SK-N-SH (cell line): ENCODE data around the gene CLINT1. TPM values are rescaled to one million over a fixed set of nuclear protein-coding genes. Genes with fewer than 3 reads are reported as not detected.

Experiments used
- CTCF ChIA-PET: fragments of 300-600, 350-600 bp; formaldehyde crosslinking; extraction: SDS; loops from one replicate; lab custom pipeline; 2021; lab: Yijun Ruan, JAX
- POLR2A ChIA-PET: fragments of 350-600 bp; sonication (Branson Sonifier 250); formaldehyde crosslinking; extraction: SDS; loops from one replicate; lab custom pipeline; 2020; ENCODE audit warnings: antibody characterized with exemption, inconsistent platforms; lab: Yijun Ruan, JAX
- DNase-seq: peaks from one replicate; pipeline ENCODE4 v3.0.0; 2012
- H2AFZ ChIP-seq: fragments of 200-600 bp; sonication (generic); 2 replicates; pipeline ENCODE4 v1.8.1; 2016; ENCODE audit warnings: antibody characterized with exemption, mild to moderate bottlenecking, low read depth
- H3F3A ChIP-seq: fragments of 200-600 bp; sonication (generic); replicated peaks from 2 replicates; pipeline ENCODE3; 2016; ENCODE audit warnings: antibody characterized with exemption, mild to moderate bottlenecking; ENCODE audit not compliant: insufficient read depth
- H3K27ac ChIP-seq, 2 experiments: fragments of 200-500 bp in 1 of 2; fragments of 200-600 bp in 1 of 2; sonication (Bioruptor generic) in 1 of 2; sonication (generic), shearing (Covaris generic) in 1 of 2; 2 replicates each; pipeline versions ENCODE4 v1.5.1 to v1.6.1; 2014 to 2016; ENCODE audit warnings: low read depth in 2 of 2, inconsistent platforms in 1 of 2, low read length in 1 of 2, mild to moderate bottlenecking in 1 of 2, mixed read lengths in 1 of 2
- H3K27me3 ChIP-seq: fragments of 200-600 bp; sonication (generic), shearing (Covaris generic); 2 replicates; pipeline ENCODE4 v1.6.1; 2016; ENCODE audit warnings: mixed run types; ENCODE audit not compliant: insufficient read depth
- H3K36me3 ChIP-seq, 2 experiments: fragments of 200-500 bp in 1 of 2; fragments of 200-600 bp in 1 of 2; sonication (Bioruptor generic) in 1 of 2; sonication (generic) in 1 of 2; replicated peaks in 1 of 2; 2 replicates each; pipeline versions ENCODE3 to v1.5.1; 2014 to 2016; ENCODE audit warnings: low read length in 1 of 2, mild to moderate bottlenecking in 1 of 2; ENCODE audit not compliant: insufficient read depth in 2 of 2, control insufficient read depth in 1 of 2
- H3K4me1 ChIP-seq, 2 experiments: fragments of 200-500 bp in 1 of 2; fragments of 200-600 bp in 1 of 2; sonication (Bioruptor generic) in 1 of 2; sonication (generic), shearing (Covaris generic) in 1 of 2; 2 replicates each; pipeline versions ENCODE4 v1.5.1 to v1.6.1; 2014 to 2016; ENCODE audit warnings: low read depth in 1 of 2, low read length in 1 of 2, mixed run types in 1 of 2; ENCODE audit not compliant: insufficient read depth in 2 of 2, control insufficient read depth in 1 of 2
- H3K4me2 ChIP-seq: fragments of 200-600 bp; sonication (generic), shearing (Covaris generic); 2 replicates; pipeline ENCODE4 v1.6.1; 2017; ENCODE audit warnings: mixed run types
- H3K4me3 ChIP-seq, 2 experiments: fragments of 200-500 bp in 1 of 2; fragments of 200-600 bp in 1 of 2; sonication (Bioruptor generic) in 1 of 2; sonication (generic), shearing (Covaris generic) in 1 of 2; 2 replicates each; pipeline versions ENCODE4 v1.5.1 to v1.8.1; 2014 to 2016; ENCODE audit warnings: low read depth in 2 of 2, inconsistent platforms in 1 of 2, low read length in 1 of 2, mild to moderate bottlenecking in 1 of 2, mixed read lengths in 1 of 2, moderate library complexity in 1 of 2
- H3K79me2 ChIP-seq: fragments of 200-600 bp; sonication (generic); 2 replicates; pipeline ENCODE4 v1.8.1; 2017; ENCODE audit warnings: mild to moderate bottlenecking; ENCODE audit not compliant: insufficient read depth
- H3K9ac ChIP-seq: fragments of 200-600 bp; sonication (generic); 2 replicates; pipeline ENCODE4 v1.6.1; 2017; ENCODE audit warnings: mixed run types
- H3K9me2 ChIP-seq: fragments of 200-600 bp; sonication (generic); 2 replicates; pipeline ENCODE4 v1.6.1; 2017; ENCODE audit warnings: mixed run types
- H3K9me3 ChIP-seq: fragments of 200-600 bp; sonication (generic); 2 replicates; pipeline ENCODE4 v1.6.1; 2017; ENCODE audit warnings: mixed run types, mild to moderate bottlenecking, moderate library complexity
- H4K20me1 ChIP-seq: fragments of 200-600 bp; sonication (generic); 2 replicates; pipeline ENCODE4 v1.6.1; 2017; ENCODE audit warnings: mild to moderate bottlenecking, mixed run types; ENCODE audit not compliant: insufficient read depth
- GABPA ChIP-seq: IDR thresholded peaks from 2 replicates; pipeline ENCODE4 v1.4.0; 2012; ENCODE audit warnings: low read depth, mild to moderate bottlenecking
- GATA2 ChIP-seq: sonication (generic); formaldehyde crosslinking; IDR thresholded peaks from 2 replicates; pipeline ENCODE4 v1.5.0; 2020; ENCODE audit warnings: mild to moderate bottlenecking, missing genetic modification reagents
- MEF2A ChIP-seq: IDR thresholded peaks from 2 replicates; pipeline ENCODE4 v1.4.0; 2012; ENCODE audit warnings: low read depth, borderline replicate concordance
- RAD21 ChIP-seq: IDR thresholded peaks from 2 replicates; pipeline ENCODE4 v1.6.1; 2012; ENCODE audit warnings: mild to moderate bottlenecking, low read length
- TAF1 ChIP-seq: IDR thresholded peaks from 2 replicates; pipeline ENCODE4 v1.6.1; 2012; ENCODE audit warnings: low read depth, mild to moderate bottlenecking, low read length, moderate library complexity, borderline replicate concordance
- TCF12 ChIP-seq: IDR thresholded peaks from 2 replicates; pipeline ENCODE4 v1.4.0; 2012
- USF1 ChIP-seq: IDR thresholded peaks from 2 replicates; pipeline ENCODE4 v1.4.0; 2012; ENCODE audit warnings: low read depth, borderline replicate concordance
- USF2 ChIP-seq: fragments of 150-350 bp; IDR thresholded peaks from 2 replicates; pipeline ENCODE4 v1.6.1; 2017; ENCODE audit warnings: antibody characterized with exemption, low read length, low read depth, borderline replicate concordance
- ZBTB33 ChIP-seq: IDR thresholded peaks from 2 replicates; pipeline ENCODE4 v1.4.0; 2012; ENCODE audit warnings: low read depth, borderline replicate concordance
- WGBS: methylation state at CpG from one replicate; pipeline ENCODE4 v1.1.6; 2017; ENCODE audit warnings: low lambda C conversion rate; 5-methylcytosine and 5-hydroxymethylcytosine counted together
- polyA plus RNA-seq, 3 experiments: library from polyadenylated mRNA; depleted of rRNA; stranded (reverse); fragments of >200 nt; gene quantifications; 2 replicates each; pipeline ENCODE4 v1.2.3, GENCODE V29; 2012

The CLINT1 gene
- polyA plus RNA-seq, 1 of the 3 experiments (the other 2 are of a cell fraction): 65.4 TPM

- no peak overlapping the region for H3K4me2 ChIP-seq
- ChIA-PET CTCF (interaction anchor here (1.2 kb wide), 1 partner anchor 12 kb away, joined by 4 read pairs; no protein-coding TSS in a partner anchor), POLR2A (no interaction called here)
- no peaks in the 10 kb centered on the region for H3K4me1 ChIP-seq
- no peak overlapping the region for H2AFZ ChIP-seq
- no peaks in the 10 kb centered on the region for H3K9me3 ChIP-seq
- no peak for TF ChIP-seq USF1
- no peaks in the 10 kb centered on the region for H3F3A ChIP-seq
- H3K27me3 ChIP-seq: no peaks in the 10 kb centered on the region
- no peak overlapping the region for H3K4me3 ChIP-seq
- H3K9me2 ChIP-seq: no peaks in the 10 kb centered on the region
- 88% methylated on average over 1 of the region's 1 CpG for whole genome bisulfite sequencing
- H3K36me3 ChIP-seq: peaks cover 46 to 72% of the 10 kb centered on the region in 2 experiments
- no peaks in the 10 kb centered on the region for H3K79me2 ChIP-seq
- no peak for DNase-seq
- no peaks in the 10 kb centered on the region for H4K20me1 ChIP-seq
- H3K9ac ChIP-seq: no peak overlapping the region
- no peak overlapping the region for H3K27ac ChIP-seq
Observed at GRCh38 chr5:157800137-157800536, 58.8 kb downstream of the CLINT1 start.

GRCh38 chr5:157799578-157799977 is 59.4 kb downstream of the CLINT1 start:
- H3K9me2 ChIP-seq: no peaks in the 10 kb centered on the region
- H2AFZ ChIP-seq: no peak overlapping the region
- no peak overlapping the region for H3K4me2 ChIP-seq
- no peak overlapping the region for H3K27ac ChIP-seq
- H3K79me2 ChIP-seq: no peaks in the 10 kb centered on the region
- H3K4me1 ChIP-seq: no peaks in the 10 kb centered on the region
- WGBS: 89% methylated on average over 1 of the region's 1 CpG
- DNase-seq: no peak
- no peaks in the 10 kb centered on the region for H3K27me3 ChIP-seq
- no peaks in the 10 kb centered on the region for H3F3A ChIP-seq
- TF ChIP-seq GABPA (no peak), MEF2A (no peak), ZBTB33 (no peak), RAD21 (no peak), TAF1 (no peak), TCF12 (no peak), USF2 (no peak), GATA2 (no peak)
- H3K9me3 ChIP-seq: no peaks in the 10 kb centered on the region
- H3K9ac ChIP-seq: no peak overlapping the region
- ChIA-PET CTCF (interaction anchor here (1.2 kb wide), 1 partner anchor 12 kb away, joined by 4 read pairs; no protein-coding TSS in a partner anchor), POLR2A (no interaction called here)
- H3K4me3 ChIP-seq: no peak overlapping the region
- no peaks in the 10 kb centered on the region for H4K20me1 ChIP-seq
- H3K36me3 ChIP-seq: peaks cover 47 to 71% of the 10 kb centered on the region in 2 experiments
